Muscle layer of duodenum (tissue), 2 donors: ENCODE results near the gene FZD1.

ENCODE experiments used
- H3K27ac ChIP-seq: one replicate; pipeline ENCODE4 v1.7.0; 2013; ENCODE audit warnings: mild to moderate bottlenecking, low read length
- H3K27me3 ChIP-seq: one replicate; pipeline ENCODE4 v1.7.0; 2013; ENCODE audit warnings: low read depth, mild to moderate bottlenecking, control low read depth, low read length
- H3K36me3 ChIP-seq, 2 donors: one replicate each; pipeline ENCODE4 v1.7.0; 2013; ENCODE audit warnings: low read length in 2 of 2, control low read depth in 1 of 2, mild to moderate bottlenecking in 1 of 2; ENCODE audit not compliant: insufficient read depth in 2 of 2, control insufficient read depth in 1 of 2
- H3K4me1 ChIP-seq, 2 donors: one replicate each; pipeline ENCODE4 v1.7.0; 2013; ENCODE audit warnings: low read length in 2 of 2, mild to moderate bottlenecking in 2 of 2, control low read depth in 1 of 2, moderate library complexity in 1 of 2; ENCODE audit not compliant: insufficient read depth in 2 of 2, control insufficient read depth in 1 of 2
- H3K4me3 ChIP-seq, 2 donors: one replicate each; pipeline ENCODE4 v1.7.0; 2013; ENCODE audit warnings: low read length in 2 of 2, low read depth in 1 of 2, mild to moderate bottlenecking in 1 of 2
- H3K9me3 ChIP-seq, 2 donors: one replicate each; pipeline ENCODE4 v1.7.0; 2013; ENCODE audit warnings: low read length in 2 of 2, control low read depth in 1 of 2, mild to moderate bottlenecking in 1 of 2; ENCODE audit not compliant: control insufficient read depth in 1 of 2
- donor health status: healthy.

Gene FZD1

DNA sequence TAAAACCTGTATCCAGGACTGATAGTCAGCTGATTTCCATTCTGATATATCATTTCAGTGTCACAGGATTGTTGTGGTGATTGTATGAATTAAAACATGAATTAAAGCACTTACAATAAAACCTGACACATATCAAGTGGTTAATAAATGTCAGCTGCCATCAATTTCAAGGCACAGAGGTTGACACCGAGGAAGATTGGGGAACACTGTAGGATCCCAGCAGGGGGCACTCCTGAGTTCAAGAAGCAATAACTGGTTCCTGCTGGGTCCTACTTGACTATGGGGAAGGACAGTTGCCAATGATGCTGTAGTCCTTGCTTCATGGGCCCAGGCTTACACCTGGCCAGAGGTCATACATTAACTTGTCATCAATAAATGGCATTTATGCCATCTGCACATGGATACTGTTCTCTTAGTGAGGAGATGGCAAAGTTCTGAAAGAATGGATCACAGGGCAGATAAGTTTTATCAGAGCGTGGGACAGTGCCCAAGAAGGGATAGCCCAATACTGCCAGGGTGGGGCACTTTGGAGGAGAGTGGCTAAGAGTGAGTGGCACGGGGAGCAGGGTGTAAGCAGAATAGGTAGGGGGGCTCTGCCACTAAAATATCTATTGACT, 24.1 kb downstream of the FZD1 start:
- Histone ChIP-seq H3K9me3 (no peaks in the 10 kb centered on the region), H3K27ac (no peak overlapping the region), H3K27me3 (no peaks in the 10 kb centered on the region), H3K4me1 (no peaks in the 10 kb centered on the region), H3K36me3 (no peaks in the 10 kb centered on the region), H3K4me3 (no peak overlapping the region)

DNA sequence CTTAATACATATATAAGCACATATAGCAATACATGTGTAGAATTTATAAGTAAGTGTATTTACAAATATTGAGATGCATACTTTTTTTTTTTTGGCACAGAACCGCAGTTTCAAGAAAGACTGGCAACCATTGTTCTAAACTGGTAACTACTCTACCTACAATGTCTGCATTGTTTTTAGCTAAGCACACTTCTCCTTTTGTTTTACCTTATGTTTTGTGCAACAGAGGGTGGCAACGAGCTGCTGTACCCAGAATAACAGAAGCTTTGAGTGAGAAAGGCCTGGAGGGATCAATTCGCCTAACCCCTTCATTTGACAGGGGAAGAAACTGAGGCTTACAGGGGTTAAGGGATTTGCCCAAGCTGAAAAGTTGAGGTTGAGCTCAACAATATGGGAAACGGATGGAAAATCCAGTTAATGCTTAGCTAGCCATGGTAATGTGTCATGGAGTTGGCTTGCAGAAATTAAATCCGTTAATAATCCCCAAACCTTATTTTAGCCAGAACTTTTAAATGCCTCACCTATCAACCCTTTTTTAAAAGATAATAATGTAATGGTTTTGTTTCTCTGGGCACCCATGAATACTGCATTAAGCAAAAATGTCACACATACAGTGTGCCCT, 25.5 kb downstream of the FZD1 start:
- Histone ChIP-seq H3K4me1 (no peaks in the 10 kb centered on the region), H3K27me3 (no peaks in the 10 kb centered on the region), H3K9me3 (no peaks in the 10 kb centered on the region), H3K36me3 (no peaks in the 10 kb centered on the region), H3K27ac (no peak overlapping the region), H3K4me3 (no peak overlapping the region)

GRCh38 chr7:91291302-91291701, 27.1 kb downstream of the FZD1 start:
- no peaks in the 10 kb centered on the region for H3K27me3 ChIP-seq
- no peaks in the 10 kb centered on the region for H3K4me1 ChIP-seq
- H3K9me3 ChIP-seq: no peaks in the 10 kb centered on the region
- no peaks in the 10 kb centered on the region for H3K36me3 ChIP-seq
- H3K4me3 ChIP-seq: no peak overlapping the region
- H3K27ac ChIP-seq: no peak overlapping the region

GRCh38 chr7:91291902-91292301, 27.7 kb downstream of the FZD1 start:
- Histone ChIP-seq H3K4me1 (no peaks in the 10 kb centered on the region), H3K27ac (no peak overlapping the region), H3K36me3 (no peaks in the 10 kb centered on the region), H3K9me3 (no peaks in the 10 kb centered on the region), H3K27me3 (no peaks in the 10 kb centered on the region), H3K4me3 (no peak overlapping the region)

GRCh38 chr7:91292506-91292905, 28.3 kb downstream of the FZD1 start:
- H3K9me3 ChIP-seq: no peaks in the 10 kb centered on the region
- no peak overlapping the region for H3K4me3 ChIP-seq
- H3K4me1 ChIP-seq: no peaks in the 10 kb centered on the region
- no peaks in the 10 kb centered on the region for H3K36me3 ChIP-seq
- no peak overlapping the region for H3K27ac ChIP-seq
- H3K27me3 ChIP-seq: no peaks in the 10 kb centered on the region

GRCh38 chr7:91293136-91293535, 28.9 kb downstream of the FZD1 start:
- Histone ChIP-seq H3K27me3 (no peaks in the 10 kb centered on the region), H3K27ac (no peak overlapping the region), H3K9me3 (no peaks in the 10 kb centered on the region), H3K4me3 (no peak overlapping the region), H3K4me1 (no peaks in the 10 kb centered on the region), H3K36me3 (no peaks in the 10 kb centered on the region)

DNA sequence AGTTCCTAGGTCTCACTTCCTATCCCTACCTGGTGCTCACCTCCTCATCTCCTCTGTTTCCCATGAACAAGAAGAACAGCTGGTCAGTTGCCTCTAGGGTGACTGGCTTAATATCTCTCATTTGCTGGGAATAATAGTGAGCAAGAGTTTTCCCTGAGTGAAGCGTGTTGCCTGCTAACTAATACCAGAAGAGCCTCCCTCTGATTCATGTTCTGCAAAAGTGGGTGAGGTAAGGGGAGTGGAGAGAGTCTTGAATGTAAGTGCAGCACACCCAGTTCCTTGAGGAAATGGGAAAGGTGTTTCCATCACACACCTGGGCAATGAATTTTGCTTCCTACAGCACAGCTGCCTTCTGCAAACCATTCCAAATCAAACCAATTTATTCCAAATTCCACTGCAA, 29.6 kb downstream of the FZD1 start:
- no peak overlapping the region for H3K27ac ChIP-seq
- no peaks in the 10 kb centered on the region for H3K9me3 ChIP-seq
- no peaks in the 10 kb centered on the region for H3K27me3 ChIP-seq
- H3K4me3 ChIP-seq: no peak overlapping the region
- H3K4me1 ChIP-seq: no peaks in the 10 kb centered on the region
- H3K36me3 ChIP-seq: no peaks in the 10 kb centered on the region

DNA sequence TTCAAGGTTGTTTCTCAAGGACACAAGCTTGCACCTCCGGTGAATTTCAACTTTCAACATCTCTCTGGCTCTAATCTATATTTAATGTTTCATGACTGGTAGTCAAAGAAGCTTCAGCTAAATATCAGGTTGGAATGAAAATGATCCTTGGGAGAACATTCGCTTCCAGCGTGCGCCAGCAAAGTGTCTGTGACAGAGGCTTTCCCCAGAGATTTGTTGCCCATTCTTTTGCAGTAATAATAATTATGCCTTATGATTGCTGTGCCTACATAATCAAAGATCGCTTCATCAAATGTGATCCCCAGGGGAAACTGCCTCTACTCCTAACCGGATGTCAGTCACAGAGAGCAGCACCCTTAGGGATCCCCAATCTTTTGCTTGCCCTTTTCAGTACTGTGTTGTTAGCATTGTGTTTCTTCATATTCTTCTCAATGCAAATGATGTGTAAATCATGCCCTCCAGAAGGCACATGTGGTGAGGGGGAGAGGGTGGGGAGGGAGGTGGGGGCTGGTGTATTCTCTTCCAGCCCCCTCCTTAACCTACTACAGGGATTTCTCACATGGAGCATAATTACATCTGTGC, 30.5 kb downstream of the FZD1 start:
- no peak overlapping the region for H3K4me3 ChIP-seq
- H3K4me1 ChIP-seq: no peaks in the 10 kb centered on the region
- H3K36me3 ChIP-seq: no peaks in the 10 kb centered on the region
- H3K27me3 ChIP-seq: no peaks in the 10 kb centered on the region
- no peaks in the 10 kb centered on the region for H3K9me3 ChIP-seq
- no peak overlapping the region for H3K27ac ChIP-seq

GRCh38 chr7:91295576-91295975, 31.3 kb downstream of the FZD1 start:
- no peak overlapping the region for H3K27ac ChIP-seq
- H3K9me3 ChIP-seq: no peaks in the 10 kb centered on the region
- no peaks in the 10 kb centered on the region for H3K36me3 ChIP-seq
- no peaks in the 10 kb centered on the region for H3K27me3 ChIP-seq
- H3K4me3 ChIP-seq: no peak overlapping the region
- no peaks in the 10 kb centered on the region for H3K4me1 ChIP-seq

- Histone ChIP-seq H3K27me3 (no peaks in the 10 kb centered on the region), H3K9me3 (no peaks in the 10 kb centered on the region), H3K4me1 (no peaks in the 10 kb centered on the region), H3K4me3 (no peak overlapping the region), H3K36me3 (no peaks in the 10 kb centered on the region), H3K27ac (no peak overlapping the region)
Measured at GRCh38 chr7:91297939-91298338, 33.7 kb downstream of the FZD1 start.

GRCh38 chr7:91299952-91300775, 35.9 kb downstream of the FZD1 start:
- Histone ChIP-seq H3K27me3 (no peaks in the 10 kb centered on the region), H3K27ac (no peak overlapping the region), H3K4me1 (no peaks in the 10 kb centered on the region), H3K9me3 (no peaks in the 10 kb centered on the region), H3K4me3 (no peak overlapping the region), H3K36me3 (no peaks in the 10 kb centered on the region)
